Measurements from ENCODE around the gene LRRC40. TPM values are rescaled to one million over a fixed set of nuclear protein-coding genes. Genes with fewer than 3 reads are reported as not detected.

LRRC40 gene
- total and polyA plus RNA-seq, 9 of the 15 experiments (the other 6 are each of a cell fraction or from before 2014, with no cell fraction given): 16.1 to 36.2 (median 30.9) TPM

DNA sequence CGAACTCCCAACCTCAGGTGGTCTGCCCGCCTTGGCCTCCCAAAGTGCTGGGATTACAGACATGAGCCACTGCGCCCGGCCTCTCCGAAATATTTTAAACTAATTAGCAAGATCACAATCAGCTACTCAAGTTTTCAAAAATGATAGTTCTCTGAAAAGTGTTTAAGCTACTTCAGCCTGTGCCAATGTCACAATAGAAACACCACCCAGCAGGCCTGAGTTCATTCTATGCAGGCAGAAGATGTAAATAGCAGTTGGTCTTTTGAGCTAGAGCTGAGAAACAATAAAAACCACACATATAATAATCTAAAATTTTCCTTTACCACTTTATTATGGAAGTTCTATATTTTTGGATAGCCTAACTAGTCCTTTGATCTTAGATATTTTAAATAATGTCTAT, 96.1 kb downstream of the LRRC40 start:
- Histone ChIP-seq H3K4me1 (replicated peaks in 1 of 2; ENCODE audit: control insufficient read depth in 2 of 2, insufficient read depth in 2 of 2, low read length in 2 of 2) (no peaks in the 10 kb centered on the region), H3K27ac (ENCODE audit: extremely low read depth, low read depth, low read length) (no peak overlapping the region), H3K4me3 (no peak overlapping the region), H3K9me3 (replicated peaks; ENCODE audit: control insufficient read depth, insufficient read depth, low read depth, low read length) (no peaks in the 10 kb centered on the region), H3K9me1 (ENCODE audit: control insufficient read depth, insufficient read depth, low read length) (no peaks in the 10 kb centered on the region), H3K9ac (ENCODE audit: insufficient read depth in 1 of 2, low read depth in 2 of 2, low read length in 2 of 2) (no peak overlapping the region), H3K4me2 (ENCODE audit: insufficient read depth, low read length) (no peak overlapping the region), H3K36me3 (ENCODE audit: control insufficient read depth, insufficient read depth, low read length) (no peaks in the 10 kb centered on the region), H3K27me3 (ENCODE audit: control insufficient read depth in 2 of 2, insufficient read depth in 2 of 2, low read length in 2 of 2) (no peaks in the 10 kb centered on the region), H4K20me1 (replicated peaks; ENCODE audit: control insufficient read depth, insufficient read depth, low read length) (no peaks in the 10 kb centered on the region), H2AFZ (ENCODE audit: low read depth, low read length) (no peak overlapping the region), H3K79me2 (ENCODE audit: control insufficient read depth, insufficient read depth, low read length) (no peaks in the 10 kb centered on the region)
- FAIRE-seq (no peak), ATAC-seq (no peak), DNase-seq (ENCODE audit: extremely low read depth in 1 of 4, low spot score in 3 of 4) (no peak)
- CTCF ChIA-PET (ENCODE audit: low intra/inter-chr PET ratio): no interaction called here
- in situ Hi-C loops (cut with MboI) (no loop called here), intact Hi-C loops (cut with micrococcal nuclease) (no loop called here)
- no TSS peak for BruUV-seq (replicated peaks)
- TF ChIP-seq E2F6 (IDR thresholded peaks at IDR 0.05; ENCODE audit: borderline replicate concordance in 1 of 2, extremely low read depth in 1 of 2, insufficient read depth in 1 of 2, insufficient read length in 1 of 2, low read depth in 1 of 2, low read length in 1 of 2, poor library complexity in 1 of 2, severe bottlenecking in 1 of 2) (no peak), ZNF507 (tag; conservative IDR thresholded peaks at IDR 0.05) (no peak), CSDE1 (IDR thresholded peaks at IDR 0.05) (no peak), SMARCA5 (IDR thresholded peaks at IDR 0.05) (no peak)
- 39% methylated on average over 5 of the region's 5 CpGs for WGBS (ENCODE audit: insufficient coverage, low coverage, missing lambda C conversion rate)
- POLR2A ChIA-PET: interaction anchor here (0.6 to 1.1 kb wide), 2 partner anchors 17 to 99 kb away, joined by 4 read pairs; no protein-coding TSS in a partner anchor

GRCh38 chr1:70103770-70104169, 101.6 kb downstream of the LRRC40 start:
- CTCF ChIA-PET (ENCODE audit: low intra/inter-chr PET ratio): no interaction called here
- no peak for FAIRE-seq
- WGBS (ENCODE audit: insufficient coverage, low coverage, missing lambda C conversion rate): 26% methylated on average over 1 of the region's 1 CpG
- ATAC-seq: no peak
- H3K79me2 ChIP-seq (ENCODE audit: control insufficient read depth, insufficient read depth, low read length): no peaks in the 10 kb centered on the region
- no peak overlapping the region for H3K9ac ChIP-seq (ENCODE audit: insufficient read depth in 1 of 2, low read depth in 2 of 2, low read length in 2 of 2)
- no peaks in the 10 kb centered on the region for H4K20me1 ChIP-seq (replicated peaks; ENCODE audit: control insufficient read depth, insufficient read depth, low read length)
- H3K4me1 ChIP-seq (replicated peaks in 1 of 2; ENCODE audit: control insufficient read depth in 2 of 2, insufficient read depth in 2 of 2, low read length in 2 of 2): no peaks in the 10 kb centered on the region
- no peaks in the 10 kb centered on the region for H3K9me1 ChIP-seq (ENCODE audit: control insufficient read depth, insufficient read depth, low read length)
- H3K36me3 ChIP-seq (ENCODE audit: control insufficient read depth, insufficient read depth, low read length): no peaks in the 10 kb centered on the region
- in situ Hi-C loops (cut with MboI): no loop called here
- H2AFZ ChIP-seq (ENCODE audit: low read depth, low read length): no peak overlapping the region
- no peaks in the 10 kb centered on the region for H3K9me3 ChIP-seq (replicated peaks; ENCODE audit: control insufficient read depth, insufficient read depth, low read depth, low read length)
- no peak overlapping the region for H3K27ac ChIP-seq (ENCODE audit: extremely low read depth, low read depth, low read length)
- no peaks in the 10 kb centered on the region for H3K27me3 ChIP-seq (ENCODE audit: control insufficient read depth in 2 of 2, insufficient read depth in 2 of 2, low read length in 2 of 2)
- no peak for DNase-seq (ENCODE audit: extremely low read depth in 1 of 4, low spot score in 3 of 4)
- POLR2A ChIA-PET: interaction anchor here (0.8 kb wide), 1 partner anchor 73 kb away, joined by 3 read pairs; no protein-coding TSS in a partner anchor
- intact Hi-C loops (cut with micrococcal nuclease): no loop called here
- no peak overlapping the region for H3K4me3 ChIP-seq
- H3K4me2 ChIP-seq (ENCODE audit: insufficient read depth, low read length): no peak overlapping the region
- no TSS peak for BruUV-seq (replicated peaks)
- TF ChIP-seq THRB (CRISPR knock-in tag; conservative IDR thresholded peaks at IDR 0.05) (no peak), ZNF75A (CRISPR knock-in tag; IDR thresholded peaks at IDR 0.05) (no peak), RBBP5 (IDR thresholded peaks at IDR 0.05; ENCODE audit: borderline replicate concordance, insufficient read depth, low read length, poor library complexity, severe bottlenecking) (no peak), CEBPB (tag; IDR thresholded peaks at IDR 0.05) (peak; percentile 76), ZNF766 (CRISPR knock-in tag; conservative IDR thresholded peaks at IDR 0.05) (no peak), NCOR1 (IDR thresholded peaks at IDR 0.05) (no peak)
- TF ChIP-seq, protein P1, sequence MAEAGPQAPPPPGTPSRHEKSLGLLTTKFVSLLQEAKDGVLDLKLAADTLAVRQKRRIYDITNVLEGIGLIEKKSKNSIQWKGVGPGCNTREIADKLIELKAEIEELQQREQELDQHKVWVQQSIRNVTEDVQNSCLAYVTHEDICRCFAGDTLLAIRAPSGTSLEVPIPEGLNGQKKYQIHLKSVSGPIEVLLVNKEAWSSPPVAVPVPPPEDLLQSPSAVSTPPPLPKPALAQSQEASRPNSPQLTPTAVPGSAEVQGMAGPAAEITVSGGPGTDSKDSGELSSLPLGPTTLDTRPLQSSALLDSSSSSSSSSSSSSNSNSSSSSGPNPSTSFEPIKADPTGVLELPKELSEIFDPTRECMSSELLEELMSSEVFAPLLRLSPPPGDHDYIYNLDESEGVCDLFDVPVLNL (CRISPR knock-in tag; IDR thresholded peaks at IDR 0.05; ENCODE audit: low read depth): no peak
